ENCODE data around the gene TOX2. TPM values are rescaled to one million over a fixed set of nuclear protein-coding genes. Genes with fewer than 3 reads are reported as not detected.

Gene TOX2
- total RNA-seq, 1 donor from 2014 or later: not detected

- no peak for FAIRE-seq
- H3K4me3 ChIP-seq (ENCODE audit: low read depth, low read length): no peak overlapping the region
- H3K27me3 ChIP-seq (ENCODE audit: control insufficient read depth, insufficient read depth, low read length): no peaks in the 10 kb centered on the region
- no peak for DNase-seq (ENCODE audit: low read depth)
- H3K36me3 ChIP-seq (ENCODE audit: control insufficient read depth, insufficient read depth, low read length): no peaks in the 10 kb centered on the region
- no peak for TF ChIP-seq CTCF (IDR thresholded peaks at IDR 0.05; ENCODE audit: insufficient read depth, low read length, severe bottlenecking)
Observed at GRCh38 chr20:43894491-43894890, 20.2 kb upstream of the TOX2 start.

- FAIRE-seq (no peak), DNase-seq (ENCODE audit: low read depth) (no peak)
- no peaks in the 10 kb centered on the region for H3K36me3 ChIP-seq (ENCODE audit: control insufficient read depth, insufficient read depth, low read length)
- H3K27me3 ChIP-seq (ENCODE audit: control insufficient read depth, insufficient read depth, low read length): no peaks in the 10 kb centered on the region
- no peak for TF ChIP-seq CTCF (IDR thresholded peaks at IDR 0.05; ENCODE audit: insufficient read depth, low read length, severe bottlenecking)
- no peak overlapping the region for H3K4me3 ChIP-seq (ENCODE audit: low read depth, low read length)
Observed at GRCh38 chr20:43895235-43895634, 19.4 kb upstream of the TOX2 start.

- H3K27me3 ChIP-seq (ENCODE audit: control insufficient read depth, insufficient read depth, low read length): no peaks in the 10 kb centered on the region
- no peak for FAIRE-seq
- H3K4me3 ChIP-seq (ENCODE audit: low read depth, low read length): no peak overlapping the region
- DNase-seq (ENCODE audit: low read depth): no peak
- no peaks in the 10 kb centered on the region for H3K36me3 ChIP-seq (ENCODE audit: control insufficient read depth, insufficient read depth, low read length)
- TF ChIP-seq CTCF (IDR thresholded peaks at IDR 0.05; ENCODE audit: insufficient read depth, low read length, severe bottlenecking): no peak
Observed at GRCh38 chr20:43899274-43900120, 15.2 kb upstream of the TOX2 start.

GRCh38 chr20:43900121-43900466 lies 14.6 kb upstream of the TOX2 start:
- no peaks in the 10 kb centered on the region for H3K36me3 ChIP-seq (ENCODE audit: control insufficient read depth, insufficient read depth, low read length)
- DNase-seq (ENCODE audit: low read depth) (no peak), FAIRE-seq (no peak)
- H3K27me3 ChIP-seq (ENCODE audit: control insufficient read depth, insufficient read depth, low read length): no peaks in the 10 kb centered on the region
- TF ChIP-seq CTCF (IDR thresholded peaks at IDR 0.05; ENCODE audit: insufficient read depth, low read length, severe bottlenecking): no peak
- H3K4me3 ChIP-seq (ENCODE audit: low read depth, low read length): no peak overlapping the region

- no peaks in the 10 kb centered on the region for H3K27me3 ChIP-seq (ENCODE audit: control insufficient read depth, insufficient read depth, low read length)
- H3K4me3 ChIP-seq (ENCODE audit: low read depth, low read length): no peak overlapping the region
- DNase-seq (ENCODE audit: low read depth) (no peak), FAIRE-seq (no peak)
- TF ChIP-seq CTCF (IDR thresholded peaks at IDR 0.05; ENCODE audit: insufficient read depth, low read length, severe bottlenecking): no peak
- no peaks in the 10 kb centered on the region for H3K36me3 ChIP-seq (ENCODE audit: control insufficient read depth, insufficient read depth, low read length)
Observed at GRCh38 chr20:43900496-43900895, 14.2 kb upstream of the TOX2 start.

- FAIRE-seq (no peak), DNase-seq (ENCODE audit: low read depth) (no peak)
- no peak for TF ChIP-seq CTCF (IDR thresholded peaks at IDR 0.05; ENCODE audit: insufficient read depth, low read length, severe bottlenecking)
- no peaks in the 10 kb centered on the region for H3K27me3 ChIP-seq (ENCODE audit: control insufficient read depth, insufficient read depth, low read length)
- H3K4me3 ChIP-seq (ENCODE audit: low read depth, low read length): no peak overlapping the region
- no peaks in the 10 kb centered on the region for H3K36me3 ChIP-seq (ENCODE audit: control insufficient read depth, insufficient read depth, low read length)
Observed at GRCh38 chr20:43901296-43901695, 13.4 kb upstream of the TOX2 start.

All from bronchial epithelial cell (primary cell).